IMR-90 (cell line): ENCODE data around the gene GRIK5.

Experiments
- CEBPB ChIP-seq: IDR thresholded peaks from 2 replicates; pipeline ENCODE4 v1.6.1; 2012; ENCODE audit warnings: low read depth, low read length, improper control_type of control experiment
- CHD1 ChIP-seq: IDR thresholded peaks from 2 replicates; pipeline ENCODE4 v1.6.1; 2012; ENCODE audit warnings: low read depth, low read length, improper control_type of control experiment
- CTCF ChIP-seq: conservative IDR thresholded peaks from 2 replicates; pipeline ENCODE4 v1.5.1; 2012; ENCODE audit warnings: mild to moderate bottlenecking, low read depth, low read length, improper control_type of control experiment
- FOS ChIP-seq: fragments of 150-350 bp; IDR thresholded peaks from 2 replicates; pipeline ENCODE4 v1.6.1; 2016; ENCODE audit warnings: low read depth, low read length
- MAFK ChIP-seq: IDR thresholded peaks from 2 replicates; pipeline ENCODE4 v1.6.1; 2012; ENCODE audit warnings: low read depth, low read length, improper control_type of control experiment
- MAZ ChIP-seq: IDR thresholded peaks from 2 replicates; pipeline ENCODE4 v1.6.1; 2012; ENCODE audit warnings: low read depth, mild to moderate bottlenecking, low read length, improper control_type of control experiment, moderate library complexity, borderline replicate concordance
- MXI1 ChIP-seq: IDR thresholded peaks from 2 replicates; pipeline ENCODE4 v1.6.1; 2012; ENCODE audit warnings: low read depth, mild to moderate bottlenecking, low read length, moderate library complexity, borderline replicate concordance
- NFE2L2 ChIP-seq: fragments of 150-350 bp; IDR thresholded peaks from 2 replicates; pipeline ENCODE4 v1.6.1; 2016; ENCODE audit warnings: low read depth, mild to moderate bottlenecking, low read length
- POLR2A ChIP-seq: IDR thresholded peaks from 2 replicates; pipeline ENCODE4 v1.6.1; 2012; ENCODE audit warnings: mild to moderate bottlenecking, low read depth, low read length
- RAD21 ChIP-seq: IDR thresholded peaks from 2 replicates; pipeline ENCODE4 v1.6.1; 2012; ENCODE audit warnings: low read length, improper control_type of control experiment
- RCOR1 ChIP-seq: IDR thresholded peaks from 2 replicates; pipeline ENCODE4 v1.6.1; 2012; ENCODE audit warnings: mild to moderate bottlenecking, low read length, improper control_type of control experiment; ENCODE audit not compliant: insufficient replicate concordance
- RFX5 ChIP-seq: IDR thresholded peaks from 2 replicates; pipeline ENCODE4 v1.8.0; 2012; ENCODE audit warnings: low read depth, mild to moderate bottlenecking, low read length, moderate library complexity
- SMC3 ChIP-seq: fragments of 150-350 bp; IDR thresholded peaks from 2 replicates; pipeline ENCODE4 v1.6.1; 2016; ENCODE audit warnings: low read depth, mild to moderate bottlenecking, antibody characterized with exemption, low read length, moderate library complexity
- USF2 ChIP-seq: fragments of 150-350 bp; IDR thresholded peaks from 2 replicates; pipeline ENCODE4 v1.6.1; 2017; ENCODE audit warnings: mild to moderate bottlenecking, antibody characterized with exemption, low read length, low read depth

- TF ChIP-seq USF2 (no peak), CTCF (no peak), RCOR1 (no peak), POLR2A (no peak), FOS (no peak), RFX5 (no peak), NFE2L2 (no peak), CEBPB (no peak), SMC3 (no peak), RAD21 (no peak), MXI1 (no peak), MAFK (no peak), MAZ (no peak), CHD1 (no peak)
These were observed 95.4 kb downstream of the GRIK5 start for GRCh38 chr19:41974652-41975051.
